Liver (tissue), 9 donors: Measurements from ENCODE around the gene LRRTM4. TPM values are rescaled to one million over a fixed set of nuclear protein-coding genes. Genes with fewer than 3 reads are reported as not detected.

Experiments
- DNase-seq: peaks from one replicate; pipeline ENCODE4 v3.0.0-alpha.2; 2017; ENCODE audit warnings: low spot score
- H3K27ac ChIP-seq, 2 donors: one replicate each; pipeline ENCODE4 v1.7.0; 2013; ENCODE audit warnings: inconsistent platforms in 2 of 2, low read length in 2 of 2, control low read depth in 1 of 2, low read depth in 1 of 2, mild to moderate bottlenecking in 1 of 2
- H3K27me3 ChIP-seq, 4 donors: one replicate each; pipeline versions ENCODE4 v1.6.1 to v1.7.0; 2013; ENCODE audit warnings: low read length in 3 of 4, inconsistent platforms in 1 of 4, mild to moderate bottlenecking in 1 of 4, moderate library complexity in 1 of 4; ENCODE audit not compliant: control insufficient read depth in 4 of 4, insufficient read depth in 4 of 4
- H3K36me3 ChIP-seq, 4 donors: one replicate each; pipeline versions ENCODE4 v1.6.1 to v1.7.0; 2013; ENCODE audit warnings: low read length in 3 of 4, mild to moderate bottlenecking in 3 of 4, low read depth in 1 of 4, moderate library complexity in 1 of 4; ENCODE audit not compliant: control insufficient read depth in 4 of 4, insufficient read depth in 3 of 4
- H3K4me1 ChIP-seq, 4 donors: one replicate each; pipeline versions ENCODE4 v1.6.1 to v1.7.0; 2013; ENCODE audit warnings: low read length in 3 of 4, mild to moderate bottlenecking in 3 of 4, moderate library complexity in 1 of 4; ENCODE audit not compliant: control insufficient read depth in 4 of 4, insufficient read depth in 4 of 4
- H3K4me3 ChIP-seq, 3 donors: one replicate each; pipeline versions ENCODE4 v1.6.1 to v1.7.0; 2013; ENCODE audit warnings: low read length in 3 of 3, control low read depth in 1 of 3, low read depth in 1 of 3, mild to moderate bottlenecking in 1 of 3
- H3K9ac ChIP-seq, 2 donors: one replicate each; pipeline ENCODE4 v1.7.0; 2013; ENCODE audit warnings: low read length in 2 of 2, mild to moderate bottlenecking in 2 of 2, moderate library complexity in 2 of 2, control low read depth in 1 of 2, low read depth in 1 of 2
- H3K9me3 ChIP-seq, 4 donors: one replicate each; pipeline versions ENCODE4 v1.6.1 to v1.7.0; 2013; ENCODE audit warnings: low read length in 3 of 4; ENCODE audit not compliant: control insufficient read depth in 4 of 4
- ATF3 ChIP-seq: IDR thresholded peaks from 2 replicates; pipeline ENCODE4 v1.6.1; 2016; ENCODE audit warnings: antibody characterized with exemption
- CTCF ChIP-seq: fragments of 150-350 bp; IDR thresholded peaks from 2 replicates; pipeline ENCODE4 v1.5.1; 2017; ENCODE audit warnings: improper control_type of control experiment, low read depth, low read length; ENCODE audit not compliant: missing input control
- EGR1 ChIP-seq, 2 donors: IDR thresholded peaks; 2 replicates each; pipeline ENCODE4 v1.6.1; 2016 to 2018; ENCODE audit warnings: antibody characterized with exemption in 2 of 2, low read depth in 2 of 2
- GABPA ChIP-seq, 2 donors: IDR thresholded peaks in 1 of 2; conservative IDR thresholded peaks in 1 of 2; 2 replicates each; pipeline ENCODE4 v1.6.1; 2016; ENCODE audit warnings: antibody characterized with exemption in 2 of 2, mild to moderate bottlenecking in 1 of 2, moderate library complexity in 1 of 2
- HNF4A ChIP-seq, 2 donors: conservative IDR thresholded peaks; 2 replicates each; pipeline ENCODE4 v1.6.1; 2016; ENCODE audit warnings: antibody characterized with exemption in 2 of 2, mild to moderate bottlenecking in 2 of 2
- HNF4G ChIP-seq: IDR thresholded peaks from 2 replicates; pipeline ENCODE4 v1.6.1; 2016; ENCODE audit warnings: antibody characterized with exemption
- JUND ChIP-seq, 2 donors: IDR thresholded peaks; 2 replicates each; pipeline ENCODE4 v1.6.1; 2016; ENCODE audit warnings: antibody characterized with exemption in 2 of 2
- MAX ChIP-seq: IDR thresholded peaks from 2 replicates; pipeline ENCODE4 v1.6.1; 2016; ENCODE audit warnings: antibody characterized with exemption
- NR2F2 ChIP-seq: IDR thresholded peaks from 2 replicates; pipeline ENCODE4 v1.6.1; 2016; ENCODE audit warnings: antibody characterized with exemption
- RAD21 ChIP-seq, 2 donors: IDR thresholded peaks; 2 replicates each; pipeline ENCODE4 v1.6.1; 2016; ENCODE audit warnings: antibody characterized with exemption in 2 of 2, mild to moderate bottlenecking in 2 of 2
- REST ChIP-seq: IDR thresholded peaks from 2 replicates; pipeline ENCODE4 v1.6.1; 2016; ENCODE audit warnings: antibody characterized with exemption, mild to moderate bottlenecking
- RXRA ChIP-seq, 2 donors: IDR thresholded peaks; 2 replicates each; pipeline ENCODE4 v1.6.1; 2017 to 2018; ENCODE audit warnings: antibody characterized with exemption in 2 of 2, mild to moderate bottlenecking in 1 of 2
- SP1 ChIP-seq: IDR thresholded peaks from 2 replicates; pipeline ENCODE4 v1.6.1; 2018; ENCODE audit warnings: antibody characterized with exemption, mild to moderate bottlenecking
- ZBTB33 ChIP-seq: IDR thresholded peaks from 2 replicates; pipeline ENCODE4 v1.6.1; 2016; ENCODE audit warnings: antibody characterized with exemption
- WGBS: extraction: QIAGEN DNeasy Blood & Tissue Kit; methylation state at CpG from one replicate; pipeline ENCODE4 v1.1.7; 2013; 5-methylcytosine and 5-hydroxymethylcytosine counted together
- polyA plus RNA-seq, 2 donors: library from polyadenylated mRNA; stranded (reverse) in 1 of 2; unstranded in 1 of 2; fragments of 200-250 nt in 1 of 2; fragments of >200 nt in 1 of 2; fragmentation: Nextera tagmentation in 1 of 2; extraction: Ambion mirVana in 1 of 2; gene quantifications; one replicate each; pipeline versions ENCODE4 v1.2.1 to v1.2.3, GENCODE V29; 2013 to 2015
- total RNA-seq, 2 donors: library from RNA; depleted of rRNA; stranded (reverse); fragments of >200 nt; gene quantifications; one replicate each; pipeline ENCODE4 v1.2.3, GENCODE V29; 2014
- donor health status: healthy.
- donor health status: healthy.
- donor health status: healthy.
- donor health status: healthy.
- donor health status: healthy.

The LRRTM4 gene
- total and polyA plus RNA-seq, 4 donors = 0.06 to 0.09 (median 0.08) TPM; not detected in 1

GRCh38 chr2:77016443-77017354 lies 505.5 kb downstream of the LRRTM4 start:
- 82% methylated on average over 4 of the region's 4 CpGs for whole genome bisulfite sequencing
- Histone ChIP-seq H3K9ac (no peak overlapping the region), H3K4me1 (peaks cover 0 to 6% (median 3%) of the 10 kb centered on the region in 4 donors), H3K9me3 (no peaks in the 10 kb centered on the region), H3K4me3 (no peak overlapping the region), H3K27me3 (no peaks in the 10 kb centered on the region), H3K36me3 (no peaks in the 10 kb centered on the region), H3K27ac (no peak overlapping the region)
- no peak for DNase-seq
- TF ChIP-seq RXRA (IDR thresholded peaks at IDR 0.05) (no peak), NR2F2 (no peak)

- H3K27ac ChIP-seq = no peak overlapping the region
- no peaks in the 10 kb centered on the region for H3K27me3 ChIP-seq
These were observed 508.2 kb downstream of the LRRTM4 start for GRCh38 chr2:77013953-77014352.

More at GRCh38 chr2:77013953-77014352, 508.2 kb downstream of the LRRTM4 start:
- TF ChIP-seq GABPA (IDR thresholded peaks at IDR 0.05 in 1 of 2, conservative IDR thresholded peaks at IDR 0.05 in 1 of 2) (no peak), REST (no peak), JUND (IDR thresholded peaks at IDR 0.05) (no peak), RXRA (IDR thresholded peaks at IDR 0.05) (no peak), MAX (no peak), SP1 (no peak), RAD21 (IDR thresholded peaks at IDR 0.05) (no peak), ZBTB33 (no peak), HNF4G (no peak), CTCF (no peak), EGR1 (IDR thresholded peaks at IDR 0.05; ENCODE audit: low read depth in 2 of 2) (no peak), ATF3 (no peak), HNF4A (conservative IDR thresholded peaks at IDR 0.05) (no peak)
- H3K4me3 ChIP-seq = no peak overlapping the region
- no peaks in the 10 kb centered on the region for H3K36me3 ChIP-seq
- 75% methylated on average over 2 of the region's 2 CpGs for WGBS
- peaks cover 0 to 6% (median 3%) of the 10 kb centered on the region in 4 donors for H3K4me1 ChIP-seq
- no peak overlapping the region for H3K9ac ChIP-seq
- DNase-seq = no peak
- no peaks in the 10 kb centered on the region for H3K9me3 ChIP-seq
